ENCODE data around the gene ZNF283.

The ZNF283 gene

DNA sequence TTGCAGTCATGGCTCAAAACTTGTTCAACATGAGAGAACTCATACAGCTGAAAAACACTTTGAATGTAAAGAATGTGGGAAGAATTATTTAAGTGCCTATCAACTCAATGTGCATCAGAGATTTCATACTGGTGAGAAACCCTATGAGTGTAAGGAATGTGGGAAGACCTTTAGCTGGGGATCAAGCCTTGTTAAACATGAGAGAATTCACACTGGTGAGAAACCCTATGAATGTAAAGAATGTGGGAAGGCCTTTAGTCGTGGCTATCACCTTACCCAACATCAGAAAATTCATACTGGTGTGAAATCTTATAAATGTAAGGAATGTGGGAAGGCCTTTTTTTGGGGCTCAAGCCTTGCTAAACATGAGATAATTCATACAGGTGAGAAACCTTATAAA is 20.1 kb downstream of the ZNF283 start:
- Histone ChIP-seq H2AFZ (ENCODE audit: insufficient read depth, low read length, poor library complexity) (no peak overlapping the region), H3K4me2 (ENCODE audit: low read length) (no peak overlapping the region), H3K9me3 (ENCODE audit: insufficient read depth, low read depth, low read length) (peaks cover 3% of the 10 kb centered on the region), H3K27me3 (ENCODE audit: insufficient read depth, low read length) (no peaks in the 10 kb centered on the region), H3K79me2 (ENCODE audit: control insufficient read depth, insufficient read depth, low read length, poor library complexity) (no peaks in the 10 kb centered on the region), H3K79me1 (ENCODE audit: low read length) (no peaks in the 10 kb centered on the region), H4K8ac (ENCODE audit: low read depth, low read length) (no peak overlapping the region), H3K4me1 (ENCODE audit: control insufficient read depth in 1 of 2, insufficient read depth in 2 of 2, low read length in 2 of 2) (no peaks in the 10 kb centered on the region), H3K18ac (ENCODE audit: low read length) (no peak overlapping the region), H3K14ac (ENCODE audit: low read length) (no peak overlapping the region), H2BK5ac (ENCODE audit: low read depth, low read length, poor library complexity) (no peak overlapping the region), H3K4ac (ENCODE audit: low read depth, low read length) (no peak overlapping the region), H3K36me3 (ENCODE audit: control insufficient read depth in 1 of 2, insufficient read depth in 2 of 2, low read length in 2 of 2) (peaks cover 7 to 10% of the 10 kb centered on the region in 2 experiments), H4K12ac (ENCODE audit: low read depth, low read length) (no peak overlapping the region), H4K91ac (ENCODE audit: low read depth, low read length) (no peak overlapping the region), H2AK5ac (ENCODE audit: low read length) (no peak overlapping the region), H3K4me3 (ENCODE audit: low read depth, low read length) (no peak overlapping the region), H3K27ac (ENCODE audit: low read depth, low read length) (no peak overlapping the region), H3K23ac (ENCODE audit: low read length) (no peak overlapping the region), H3K9ac (ENCODE audit: low read length) (no peak overlapping the region), H2BK120ac (ENCODE audit: insufficient read depth, low read length, poor library complexity) (no peak overlapping the region), H2BK12ac (ENCODE audit: low read length) (no peak overlapping the region)
- WGBS (ENCODE audit: extremely low coverage, insufficient coverage, insufficient read length) = no CpG with 5 or more reads among the region's 1 CpG
- DNase-seq = no peak

DNA sequence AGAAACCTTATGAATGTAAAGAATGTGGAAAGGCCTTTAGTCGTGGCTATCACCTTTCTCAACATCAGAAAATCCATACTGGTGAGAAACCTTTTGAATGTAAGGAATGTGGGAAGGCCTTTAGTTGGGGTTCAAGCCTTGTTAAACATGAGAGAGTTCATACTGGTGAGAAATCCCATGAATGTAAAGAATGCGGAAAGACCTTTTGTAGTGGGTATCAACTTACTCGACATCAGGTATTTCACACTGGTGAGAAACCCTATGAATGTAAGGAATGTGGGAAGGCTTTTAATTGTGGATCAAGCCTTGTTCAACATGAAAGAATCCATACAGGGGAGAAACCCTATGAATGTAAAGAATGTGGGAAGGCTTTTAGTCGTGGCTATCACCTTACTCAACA is 20.8 kb downstream of the ZNF283 start:
- Histone ChIP-seq H3K79me2 (ENCODE audit: control insufficient read depth, insufficient read depth, low read length, poor library complexity) (no peaks in the 10 kb centered on the region), H4K8ac (ENCODE audit: low read depth, low read length) (no peak overlapping the region), H3K27me3 (ENCODE audit: insufficient read depth, low read length) (no peaks in the 10 kb centered on the region), H3K36me3 (ENCODE audit: control insufficient read depth in 1 of 2, insufficient read depth in 2 of 2, low read length in 2 of 2) (peaks cover 6 to 8% of the 10 kb centered on the region in 2 experiments), H2BK120ac (ENCODE audit: insufficient read depth, low read length, poor library complexity) (no peak overlapping the region), H2AFZ (ENCODE audit: insufficient read depth, low read length, poor library complexity) (no peak overlapping the region), H3K79me1 (ENCODE audit: low read length) (no peaks in the 10 kb centered on the region), H3K23ac (ENCODE audit: low read length) (no peak overlapping the region), H3K4me3 (ENCODE audit: low read depth, low read length) (no peak overlapping the region), H2BK5ac (ENCODE audit: low read depth, low read length, poor library complexity) (no peak overlapping the region), H3K14ac (ENCODE audit: low read length) (no peak overlapping the region), H4K91ac (ENCODE audit: low read depth, low read length) (no peak overlapping the region), H2AK5ac (ENCODE audit: low read length) (no peak overlapping the region), H3K4ac (ENCODE audit: low read depth, low read length) (no peak overlapping the region), H3K9me3 (ENCODE audit: insufficient read depth, low read depth, low read length) (peaks cover 5% of the 10 kb centered on the region), H3K4me1 (ENCODE audit: control insufficient read depth in 1 of 2, insufficient read depth in 2 of 2, low read length in 2 of 2) (no peaks in the 10 kb centered on the region), H3K27ac (ENCODE audit: low read depth, low read length) (no peak overlapping the region), H3K4me2 (ENCODE audit: low read length) (no peak overlapping the region), H4K12ac (ENCODE audit: low read depth, low read length) (no peak overlapping the region), H2BK12ac (ENCODE audit: low read length) (no peak overlapping the region), H3K18ac (ENCODE audit: low read length) (no peak overlapping the region), H3K9ac (ENCODE audit: low read length) (no peak overlapping the region)
- no peak for DNase-seq
- no CpG with 5 or more reads among the region's 4 CpGs for WGBS (ENCODE audit: extremely low coverage, insufficient coverage, insufficient read length)

DNA sequence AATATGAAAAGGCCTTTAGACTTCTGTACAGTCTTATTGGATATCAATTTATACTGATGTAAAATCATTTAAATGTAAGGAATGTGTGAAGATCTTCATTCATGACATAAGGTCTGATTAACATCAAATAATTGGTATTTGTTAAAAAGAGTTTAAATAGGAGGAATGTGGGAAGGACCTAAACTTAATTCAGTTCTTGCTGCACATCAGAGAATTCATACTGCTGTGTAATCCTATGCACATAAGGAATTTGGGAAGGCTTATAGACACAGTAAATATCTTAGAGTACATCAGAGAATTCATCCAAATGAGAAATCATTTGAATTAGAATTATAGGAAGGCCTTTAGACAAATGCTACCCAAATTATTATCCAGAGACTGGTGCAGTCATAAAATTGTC is 21.7 kb downstream of the ZNF283 start:
- no peak overlapping the region for H4K8ac ChIP-seq (ENCODE audit: low read depth, low read length)
- no peak overlapping the region for H3K18ac ChIP-seq (ENCODE audit: low read length)
- no peak overlapping the region for H3K4me3 ChIP-seq (ENCODE audit: low read depth, low read length)
- H2BK5ac ChIP-seq (ENCODE audit: low read depth, low read length, poor library complexity) = no peak overlapping the region
- no peak overlapping the region for H4K12ac ChIP-seq (ENCODE audit: low read depth, low read length)
- H3K79me1 ChIP-seq (ENCODE audit: low read length) = no peaks in the 10 kb centered on the region
- no peak overlapping the region for H3K23ac ChIP-seq (ENCODE audit: low read length)
- H4K91ac ChIP-seq (ENCODE audit: low read depth, low read length) = no peak overlapping the region
- H3K27ac ChIP-seq (ENCODE audit: low read depth, low read length) = no peak overlapping the region
- H2AK5ac ChIP-seq (ENCODE audit: low read length) = no peak overlapping the region
- DNase-seq = no peak
- H3K79me2 ChIP-seq (ENCODE audit: control insufficient read depth, insufficient read depth, low read length, poor library complexity) = no peaks in the 10 kb centered on the region
- H3K27me3 ChIP-seq (ENCODE audit: insufficient read depth, low read length) = no peaks in the 10 kb centered on the region
- no peaks in the 10 kb centered on the region for H3K4me1 ChIP-seq (ENCODE audit: control insufficient read depth in 1 of 2, insufficient read depth in 2 of 2, low read length in 2 of 2)
- H3K36me3 ChIP-seq (ENCODE audit: control insufficient read depth in 1 of 2, insufficient read depth in 2 of 2, low read length in 2 of 2) = peaks cover 4 to 7% of the 10 kb centered on the region in 2 experiments
- H3K4ac ChIP-seq (ENCODE audit: low read depth, low read length) = no peak overlapping the region
- no peak overlapping the region for H3K14ac ChIP-seq (ENCODE audit: low read length)
- H3K4me2 ChIP-seq (ENCODE audit: low read length) = no peak overlapping the region
- no peak overlapping the region for H2AFZ ChIP-seq (ENCODE audit: insufficient read depth, low read length, poor library complexity)
- peaks cover 7% of the 10 kb centered on the region for H3K9me3 ChIP-seq (ENCODE audit: insufficient read depth, low read depth, low read length)
- no peak overlapping the region for H2BK120ac ChIP-seq (ENCODE audit: insufficient read depth, low read length, poor library complexity)
- no peak overlapping the region for H3K9ac ChIP-seq (ENCODE audit: low read length)
- H2BK12ac ChIP-seq (ENCODE audit: low read length) = no peak overlapping the region

DNA sequence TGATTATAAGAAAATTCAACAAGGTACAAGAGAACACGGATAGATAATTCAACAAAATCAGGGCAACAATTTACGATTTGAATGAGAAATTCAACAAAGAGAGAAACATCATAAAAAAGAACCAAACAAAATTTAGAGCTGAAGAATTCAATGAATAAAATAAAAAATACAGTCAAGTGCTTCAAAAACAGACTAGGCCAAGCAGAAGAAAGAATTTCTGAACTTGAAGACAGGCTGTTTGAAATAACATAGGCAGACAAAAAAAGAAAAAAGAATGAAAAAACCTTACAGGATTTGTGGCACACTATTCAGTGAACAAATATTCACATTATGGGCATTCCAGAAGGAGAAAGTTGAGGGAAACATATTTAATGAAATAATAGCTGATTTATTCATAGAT is 31.1 kb downstream of the ZNF283 start:
- no peaks in the 10 kb centered on the region for H3K36me3 ChIP-seq (ENCODE audit: control insufficient read depth in 1 of 2, insufficient read depth in 2 of 2, low read length in 2 of 2)
- no peak overlapping the region for H3K9ac ChIP-seq (ENCODE audit: low read length)
- H3K4me2 ChIP-seq (ENCODE audit: low read length) = no peak overlapping the region
- DNase-seq = no peak
- no peak overlapping the region for H3K4me3 ChIP-seq (ENCODE audit: low read depth, low read length)
- H3K79me1 ChIP-seq (ENCODE audit: low read length) = no peaks in the 10 kb centered on the region
- H3K4me1 ChIP-seq (ENCODE audit: control insufficient read depth in 1 of 2, insufficient read depth in 2 of 2, low read length in 2 of 2) = no peaks in the 10 kb centered on the region
- no peak overlapping the region for H3K18ac ChIP-seq (ENCODE audit: low read length)
- H3K27me3 ChIP-seq (ENCODE audit: insufficient read depth, low read length) = no peaks in the 10 kb centered on the region
- WGBS (ENCODE audit: extremely low coverage, insufficient coverage, insufficient read length) = no CpG with 5 or more reads among the region's 2 CpGs
- no peak overlapping the region for H4K8ac ChIP-seq (ENCODE audit: low read depth, low read length)
- H4K91ac ChIP-seq (ENCODE audit: low read depth, low read length) = no peak overlapping the region
- H3K4ac ChIP-seq (ENCODE audit: low read depth, low read length) = no peak overlapping the region
- H2BK5ac ChIP-seq (ENCODE audit: low read depth, low read length, poor library complexity) = no peak overlapping the region
- no peaks in the 10 kb centered on the region for H3K79me2 ChIP-seq (ENCODE audit: control insufficient read depth, insufficient read depth, low read length, poor library complexity)
- peaks cover 6% of the 10 kb centered on the region for H3K9me3 ChIP-seq (ENCODE audit: insufficient read depth, low read depth, low read length)
- no peak overlapping the region for H2BK12ac ChIP-seq (ENCODE audit: low read length)
- H2AK5ac ChIP-seq (ENCODE audit: low read length) = no peak overlapping the region
- H3K14ac ChIP-seq (ENCODE audit: low read length) = no peak overlapping the region
- H4K12ac ChIP-seq (ENCODE audit: low read depth, low read length) = no peak overlapping the region
- no peak overlapping the region for H3K23ac ChIP-seq (ENCODE audit: low read length)
- no peak overlapping the region for H3K27ac ChIP-seq (ENCODE audit: low read depth, low read length)
- no peak overlapping the region for H2BK120ac ChIP-seq (ENCODE audit: insufficient read depth, low read length, poor library complexity)
- H2AFZ ChIP-seq (ENCODE audit: insufficient read depth, low read length, poor library complexity) = no peak overlapping the region
